Activated naive CD8-positive, alpha-beta T cell treated with anti-CD3 and anti-CD28 coated beads, Interleukin-2, amount 50 U/mL, for 16 hours (primary cell): ENCODE measurements around the gene NTMT2.
"Not testable (repeated sequence)": the region's sequence is repeated elsewhere in the genome, so short reads cannot be mapped to it uniquely, and the experiment has no call there.

Experiments
- DNase-seq: peaks from one replicate; pipeline ENCODE4 v3.0.0-alpha.2; 2020; ENCODE audit warnings: low read depth, low spot score

The NTMT2 gene

GRCh38 chr1:170156594-170156993 is 10.8 kb downstream of the NTMT2 start:
- DNase-seq, result no peak

- no peak for DNase-seq
Measured at GRCh38 chr1:170157820-170158219, 12.1 kb downstream of the NTMT2 start.

DNA sequence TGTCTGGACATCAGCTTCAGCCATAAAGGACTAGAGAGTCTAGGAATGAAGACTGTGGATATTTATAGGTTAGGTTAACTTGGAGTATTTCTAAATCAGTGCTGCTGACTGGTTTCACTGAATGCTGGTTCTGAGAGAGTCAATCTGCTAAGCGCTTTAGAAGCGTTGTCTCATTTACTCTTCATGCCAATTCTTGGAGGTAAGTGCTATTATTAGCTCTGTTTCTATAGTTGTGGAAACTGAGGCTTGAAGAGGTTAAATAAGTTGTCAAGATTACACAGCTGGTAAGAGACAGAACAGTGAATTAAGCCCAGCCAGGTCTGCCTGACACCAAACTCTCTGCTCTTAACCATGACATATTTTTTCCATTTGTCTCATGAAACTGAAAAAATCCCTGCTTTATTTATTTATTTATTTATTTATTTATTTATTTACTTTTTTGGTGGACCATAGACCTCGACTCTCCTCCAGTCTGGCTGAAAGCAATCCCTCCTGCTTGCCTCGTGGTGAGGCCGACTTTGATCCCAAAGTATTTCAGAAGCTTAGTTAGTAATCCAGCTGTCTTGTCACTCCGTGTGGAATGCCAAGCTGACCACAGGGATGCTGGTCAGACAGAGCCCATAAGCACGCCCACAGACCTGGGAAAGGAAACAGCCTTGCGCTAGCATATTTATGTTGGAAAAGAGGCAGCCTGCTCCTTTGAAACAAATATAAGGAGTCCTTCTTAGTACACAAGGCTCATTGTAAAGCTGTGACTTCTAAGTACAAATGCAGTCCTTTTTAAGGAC is 16.9 kb downstream of the NTMT2 start:
- no peak for DNase-seq

GRCh38 chr1:170164103-170164763 is 18.5 kb downstream of the NTMT2 start:
- no peak for DNase-seq

- DNase-seq, result no peak
Measured at GRCh38 chr1:170166518-170167180, 20.9 kb downstream of the NTMT2 start.

GRCh38 chr1:170168265-170168664 is 22.5 kb downstream of the NTMT2 start:
- DNase-seq, result no peak

GRCh38 chr1:170170513-170170912 is 24.8 kb downstream of the NTMT2 start:
- not testable (repeated sequence) for DNase-seq

DNA sequence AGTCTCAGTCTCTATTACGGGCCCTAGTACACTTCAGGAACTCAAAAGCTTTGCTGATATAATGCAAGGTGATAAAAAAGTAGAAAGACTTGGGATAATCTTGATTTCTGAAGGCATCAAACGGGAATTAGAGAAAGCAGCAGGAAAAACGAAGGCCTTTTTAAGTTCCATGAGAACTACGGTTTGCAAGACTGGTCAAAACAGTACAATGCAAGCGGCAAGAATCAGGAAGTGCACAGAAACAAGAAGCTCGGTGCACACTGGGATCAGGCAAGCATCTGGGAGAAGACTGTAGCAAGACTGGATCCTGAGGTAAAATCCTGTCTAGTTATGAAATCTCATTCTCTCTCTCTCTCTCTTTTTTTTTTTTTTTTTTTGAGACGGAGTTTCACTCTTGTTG is 28.6 kb downstream of the NTMT2 start:
- no peak for DNase-seq

DNA sequence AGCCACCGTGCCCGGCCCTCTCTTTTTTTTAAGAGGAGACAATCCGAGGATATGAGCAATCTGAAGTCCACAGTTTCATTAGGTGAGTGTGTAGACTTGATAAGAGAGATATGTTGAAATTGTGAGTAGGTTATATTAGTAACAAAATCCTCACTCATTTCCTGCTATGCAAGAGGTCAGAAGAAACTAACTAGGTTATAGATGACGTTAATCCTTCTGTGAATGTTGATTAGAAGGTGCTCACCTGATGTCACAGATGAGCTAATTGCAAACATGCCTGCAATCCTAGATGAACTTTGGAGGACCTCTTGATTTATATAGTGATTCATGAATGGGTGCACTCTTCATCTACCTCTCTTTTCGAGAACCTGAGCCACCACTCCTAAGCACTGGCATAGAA is 29.3 kb downstream of the NTMT2 start:
- DNase-seq, result no peak

DNA sequence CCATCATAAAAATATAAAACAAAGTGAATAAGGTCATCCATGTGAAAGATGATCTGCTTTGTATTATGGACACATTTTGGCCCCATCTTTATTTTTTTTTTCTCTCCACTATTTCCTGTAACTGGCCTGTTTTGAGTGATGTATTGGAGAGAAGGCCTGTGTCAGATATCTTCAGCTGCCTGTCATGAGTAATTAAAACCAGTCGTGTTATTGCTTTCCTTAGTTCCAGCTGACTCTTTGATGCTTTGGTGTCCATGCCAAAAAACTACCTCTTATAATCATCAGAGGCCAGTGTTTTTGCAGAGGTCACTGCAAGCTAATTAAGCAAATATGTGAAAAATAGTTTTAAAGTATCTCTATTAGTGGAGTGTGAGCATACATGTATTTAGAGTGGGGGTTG is 29.7 kb downstream of the NTMT2 start:
- no peak for DNase-seq

- DNase-seq, result no peak
Measured at GRCh38 chr1:170176772-170177171, 31.0 kb downstream of the NTMT2 start.

GRCh38 chr1:170182442-170182841 is 36.7 kb downstream of the NTMT2 start:
- no peak for DNase-seq

DNA sequence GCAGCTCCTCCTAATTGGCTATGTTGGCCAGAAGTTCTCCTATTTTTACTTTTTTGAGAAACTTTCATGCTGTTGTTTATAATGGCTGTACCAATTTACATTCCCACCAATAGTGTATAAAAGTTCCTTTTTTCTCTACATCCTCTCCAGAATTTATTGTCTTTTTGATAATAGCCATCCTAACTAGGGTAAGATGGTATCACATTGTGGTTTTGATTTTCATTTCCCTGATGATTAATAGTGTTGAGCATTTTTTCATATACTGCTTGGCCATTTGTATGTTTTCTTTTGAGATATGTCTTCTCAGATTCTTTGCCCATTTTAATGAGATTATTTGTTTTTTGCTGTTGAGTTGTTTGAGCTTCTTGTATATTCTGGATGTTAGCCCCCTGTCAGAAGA is 46.8 kb downstream of the NTMT2 start:
- DNase-seq, result no peak

- no peak for DNase-seq
Measured at GRCh38 chr1:170194451-170194850, 48.7 kb downstream of the NTMT2 start.

GRCh38 chr1:170196490-170197236 is 50.9 kb downstream of the NTMT2 start:
- DNase-seq, result no peak

- no peak for DNase-seq
Measured at GRCh38 chr1:170198090-170198489, 52.3 kb downstream of the NTMT2 start.

- no peak for DNase-seq
Measured at GRCh38 chr1:170198584-170198983, 52.8 kb downstream of the NTMT2 start.

DNA sequence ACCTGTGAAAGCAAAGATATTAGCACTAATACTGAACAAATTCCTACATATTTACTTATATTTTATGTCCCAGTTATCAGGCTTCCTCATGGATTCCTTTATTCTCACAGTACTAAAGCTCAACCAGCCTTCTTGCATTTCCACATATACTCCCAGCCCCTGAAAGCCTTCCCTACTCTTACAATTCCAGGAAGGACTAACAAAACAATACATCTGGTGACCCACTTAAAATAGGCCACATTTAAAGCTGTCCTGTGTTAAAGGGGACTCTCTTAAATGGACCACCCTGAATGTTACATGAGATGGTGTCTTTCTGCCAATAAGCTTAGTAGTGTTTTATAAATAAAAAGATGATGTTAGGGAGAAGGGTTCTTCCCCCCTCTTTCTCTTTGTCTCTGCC is 54.4 kb downstream of the NTMT2 start:
- no peak for DNase-seq

DNA sequence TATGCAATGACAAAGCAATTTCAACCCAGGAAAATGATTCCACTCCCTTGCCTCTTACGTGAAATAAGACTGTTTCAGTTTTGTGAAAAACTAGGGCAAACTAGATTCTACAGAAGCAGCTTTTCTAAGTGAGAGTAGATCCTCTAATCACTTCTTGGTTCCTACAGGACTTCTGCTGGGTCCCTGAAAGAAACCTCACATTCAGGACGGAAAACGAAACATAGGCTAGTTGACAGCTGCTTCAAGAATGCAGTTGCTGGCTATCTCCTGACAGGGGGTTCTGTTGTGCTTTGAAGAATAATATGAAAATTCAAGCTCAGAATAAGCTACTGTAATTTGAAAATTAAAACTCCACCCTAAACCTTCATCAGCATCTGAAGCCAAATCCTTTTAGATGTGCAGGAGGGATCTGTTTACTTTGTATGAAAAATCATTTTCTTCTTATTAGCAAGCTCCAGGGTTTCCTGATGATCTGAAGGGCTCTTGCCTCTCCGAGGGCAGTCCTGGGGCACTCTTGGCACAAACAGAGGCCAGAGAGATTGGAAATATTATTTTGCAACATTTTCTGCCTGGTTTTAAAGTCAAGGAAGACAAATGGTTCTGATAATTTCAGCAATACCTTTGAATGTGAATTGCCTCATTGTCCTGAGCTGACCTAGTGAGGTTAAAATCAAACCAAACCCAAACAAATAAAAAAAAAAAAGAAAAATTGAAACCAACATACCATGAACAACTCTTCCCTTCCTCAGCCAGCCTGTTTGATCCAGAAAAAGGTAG is 55.0 kb downstream of the NTMT2 start:
- DNase-seq, result no peak

DNA sequence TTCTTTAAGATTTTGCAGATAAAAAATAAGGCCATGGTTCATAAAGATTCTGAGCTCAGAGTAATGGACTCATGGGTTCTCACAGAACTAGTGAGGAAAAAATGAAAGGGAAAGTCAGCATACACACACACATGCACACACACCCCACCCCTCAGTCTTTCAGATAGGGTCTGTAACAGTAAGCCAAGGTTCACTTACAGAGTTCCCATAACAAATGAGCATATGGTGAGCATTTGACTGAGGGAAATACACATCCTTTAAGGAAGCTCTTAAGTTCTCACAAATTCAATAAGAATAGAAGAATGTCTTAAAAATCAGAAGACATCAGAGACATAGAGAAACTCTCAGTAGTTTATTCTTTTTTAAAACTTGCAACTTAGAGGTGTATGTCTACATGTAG is 57.9 kb downstream of the NTMT2 start:
- DNase-seq, result no peak

- DNase-seq, result no peak
Measured at GRCh38 chr1:170204121-170204520, 58.4 kb downstream of the NTMT2 start.
